ENCODE measurements around the gene SLAMF8.

- TF ChIP-seq, protein P1, sequence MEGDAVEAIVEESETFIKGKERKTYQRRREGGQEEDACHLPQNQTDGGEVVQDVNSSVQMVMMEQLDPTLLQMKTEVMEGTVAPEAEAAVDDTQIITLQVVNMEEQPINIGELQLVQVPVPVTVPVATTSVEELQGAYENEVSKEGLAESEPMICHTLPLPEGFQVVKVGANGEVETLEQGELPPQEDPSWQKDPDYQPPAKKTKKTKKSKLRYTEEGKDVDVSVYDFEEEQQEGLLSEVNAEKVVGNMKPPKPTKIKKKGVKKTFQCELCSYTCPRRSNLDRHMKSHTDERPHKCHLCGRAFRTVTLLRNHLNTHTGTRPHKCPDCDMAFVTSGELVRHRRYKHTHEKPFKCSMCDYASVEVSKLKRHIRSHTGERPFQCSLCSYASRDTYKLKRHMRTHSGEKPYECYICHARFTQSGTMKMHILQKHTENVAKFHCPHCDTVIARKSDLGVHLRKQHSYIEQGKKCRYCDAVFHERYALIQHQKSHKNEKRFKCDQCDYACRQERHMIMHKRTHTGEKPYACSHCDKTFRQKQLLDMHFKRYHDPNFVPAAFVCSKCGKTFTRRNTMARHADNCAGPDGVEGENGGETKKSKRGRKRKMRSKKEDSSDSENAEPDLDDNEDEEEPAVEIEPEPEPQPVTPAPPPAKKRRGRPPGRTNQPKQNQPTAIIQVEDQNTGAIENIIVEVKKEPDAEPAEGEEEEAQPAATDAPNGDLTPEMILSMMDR (IDR thresholded peaks at IDR 0.05; ENCODE audit: insufficient read depth, low read length, poor library complexity, severe bottlenecking) = no peak
- no peak for TF ChIP-seq EZH2phosphoT487 (conservative IDR thresholded peaks at IDR 0.05; ENCODE audit: low read length)
Measured at GRCh38 chr1:159854693-159855192, 28.1 kb downstream of the SLAMF8 start.
